Measurements from ENCODE around the gene SOCS6.

The SOCS6 gene

GRCh38 chr18:70292628-70293027 is 3.8 kb downstream of the SOCS6 start:
- TF ChIP-seq JUND (IDR thresholded peaks at IDR 0.05; ENCODE audit: low read depth) = no peak
- in situ Hi-C loops (cut with HindIII; ENCODE audit: low pct_unique_long_range_greater_than_20kb, low sequenced_read_pairs) = no loop called here
- DNase-seq (ENCODE audit: low read depth in 1 of 2, low spot score in 1 of 2) = no peak

DNA sequence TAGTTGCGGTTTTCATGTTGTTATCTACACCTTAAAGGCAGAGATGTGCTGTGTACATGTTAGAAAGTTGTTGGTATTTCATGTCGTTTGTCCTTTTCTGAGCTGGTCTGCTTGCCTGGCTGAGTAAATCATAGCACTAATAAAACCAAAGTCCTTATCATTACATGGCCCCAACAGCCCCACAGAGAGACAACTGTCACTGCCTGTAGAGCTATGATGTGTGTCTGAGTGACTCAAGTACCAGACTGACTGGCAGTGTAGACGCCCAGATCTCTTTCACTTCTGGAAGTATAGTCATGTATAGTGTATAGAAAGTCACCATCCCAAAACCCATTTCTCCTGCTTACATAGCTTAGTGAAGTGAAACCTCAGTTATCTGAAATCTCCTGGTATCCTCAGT is 4.3 kb downstream of the SOCS6 start:
- in situ Hi-C loops (cut with HindIII; ENCODE audit: low pct_unique_long_range_greater_than_20kb, low sequenced_read_pairs) = no loop called here
- DNase-seq (ENCODE audit: low read depth in 1 of 2, low spot score in 1 of 2) = no peak
- no peak for TF ChIP-seq JUND (IDR thresholded peaks at IDR 0.05; ENCODE audit: low read depth)

DNA sequence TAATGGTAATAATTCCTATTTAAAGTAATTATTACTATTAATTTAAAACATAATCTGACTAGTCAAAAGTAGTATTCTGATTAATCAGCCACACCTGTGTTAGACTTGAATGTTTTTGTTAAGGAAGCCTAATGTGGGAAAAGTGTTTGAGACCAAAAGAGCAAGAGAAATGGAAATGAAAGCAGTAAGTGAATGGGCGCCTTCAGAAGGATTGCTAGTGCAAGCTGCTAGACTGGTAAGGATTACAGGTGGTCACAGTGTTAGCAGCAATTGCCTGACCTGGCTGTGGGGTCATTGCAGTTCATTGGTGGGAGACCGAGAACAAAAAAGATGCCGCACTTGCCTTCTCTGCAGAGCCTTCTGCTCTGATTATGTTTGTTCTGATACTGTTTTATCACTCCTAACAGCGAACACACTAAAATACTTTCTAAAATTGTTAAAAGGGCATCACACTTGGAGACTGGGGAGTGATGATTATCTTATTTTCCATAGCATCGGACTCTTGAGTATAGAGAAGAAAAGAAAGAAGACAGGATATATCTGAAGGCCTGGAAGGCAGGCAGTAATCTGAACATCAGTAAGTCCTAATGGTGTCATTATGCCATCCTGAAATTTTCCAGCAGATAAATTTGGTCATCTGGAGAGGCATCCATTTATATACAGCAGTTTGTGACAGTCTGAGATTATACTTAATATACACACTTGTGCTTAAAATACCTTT is 5.8 kb downstream of the SOCS6 start:
- TF ChIP-seq JUND (IDR thresholded peaks at IDR 0.05; ENCODE audit: low read depth) = no peak
- DNase-seq (ENCODE audit: low read depth in 1 of 2, low spot score in 1 of 2) = no peak
- in situ Hi-C loops (cut with HindIII; ENCODE audit: low pct_unique_long_range_greater_than_20kb, low sequenced_read_pairs) = no loop called here

GRCh38 chr18:70295192-70296188 is 6.6 kb downstream of the SOCS6 start:
- in situ Hi-C loops (cut with HindIII; ENCODE audit: low pct_unique_long_range_greater_than_20kb, low sequenced_read_pairs) = no loop called here
- DNase-seq (ENCODE audit: low read depth in 1 of 2, low spot score in 1 of 2) = no peak
- no peak for TF ChIP-seq JUND (IDR thresholded peaks at IDR 0.05; ENCODE audit: low read depth)

DNA sequence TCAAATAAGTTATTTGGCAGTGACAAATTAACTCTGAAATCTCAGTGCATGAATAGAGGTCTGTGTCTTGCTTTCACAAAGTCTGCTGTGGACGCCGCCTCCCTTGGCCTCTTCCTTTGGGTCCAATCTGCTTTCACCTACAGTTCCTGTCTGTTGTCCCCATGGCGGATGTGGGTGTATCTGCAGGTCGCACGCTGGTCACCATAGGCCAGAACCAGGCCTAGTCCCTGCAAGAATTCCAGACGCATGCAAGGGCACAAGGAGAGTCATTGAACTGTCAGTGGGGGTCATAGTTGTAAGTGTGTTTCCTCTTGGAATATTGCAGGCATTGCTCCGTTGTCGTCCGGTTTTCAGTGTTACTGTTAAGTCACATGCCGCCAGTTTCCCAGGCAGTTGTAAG is 7.4 kb downstream of the SOCS6 start:
- in situ Hi-C loops (cut with HindIII; ENCODE audit: low pct_unique_long_range_greater_than_20kb, low sequenced_read_pairs) = no loop called here
- TF ChIP-seq JUND (IDR thresholded peaks at IDR 0.05; ENCODE audit: low read depth) = no peak
- no peak for DNase-seq (ENCODE audit: low read depth in 1 of 2, low spot score in 1 of 2)

GRCh38 chr18:70296781-70297180 is 7.9 kb downstream of the SOCS6 start:
- in situ Hi-C loops (cut with HindIII; ENCODE audit: low pct_unique_long_range_greater_than_20kb, low sequenced_read_pairs) = no loop called here
- no peak for TF ChIP-seq JUND (IDR thresholded peaks at IDR 0.05; ENCODE audit: low read depth)
- DNase-seq (ENCODE audit: low read depth in 1 of 2, low spot score in 1 of 2) = no peak

GRCh38 chr18:70299393-70299792 is 10.5 kb downstream of the SOCS6 start:
- no peak for DNase-seq (ENCODE audit: low read depth in 1 of 2, low spot score in 1 of 2)
- in situ Hi-C loops (cut with HindIII; ENCODE audit: low pct_unique_long_range_greater_than_20kb, low sequenced_read_pairs) = no loop called here
- TF ChIP-seq JUND (IDR thresholded peaks at IDR 0.05; ENCODE audit: low read depth) = no peak

- no peak for TF ChIP-seq JUND (IDR thresholded peaks at IDR 0.05; ENCODE audit: low read depth)
- in situ Hi-C loops (cut with HindIII; ENCODE audit: low pct_unique_long_range_greater_than_20kb, low sequenced_read_pairs) = no loop called here
- no peak for DNase-seq (ENCODE audit: low read depth in 1 of 2, low spot score in 1 of 2)
These were observed 12.8 kb downstream of the SOCS6 start for GRCh38 chr18:70301667-70302066.

DNA sequence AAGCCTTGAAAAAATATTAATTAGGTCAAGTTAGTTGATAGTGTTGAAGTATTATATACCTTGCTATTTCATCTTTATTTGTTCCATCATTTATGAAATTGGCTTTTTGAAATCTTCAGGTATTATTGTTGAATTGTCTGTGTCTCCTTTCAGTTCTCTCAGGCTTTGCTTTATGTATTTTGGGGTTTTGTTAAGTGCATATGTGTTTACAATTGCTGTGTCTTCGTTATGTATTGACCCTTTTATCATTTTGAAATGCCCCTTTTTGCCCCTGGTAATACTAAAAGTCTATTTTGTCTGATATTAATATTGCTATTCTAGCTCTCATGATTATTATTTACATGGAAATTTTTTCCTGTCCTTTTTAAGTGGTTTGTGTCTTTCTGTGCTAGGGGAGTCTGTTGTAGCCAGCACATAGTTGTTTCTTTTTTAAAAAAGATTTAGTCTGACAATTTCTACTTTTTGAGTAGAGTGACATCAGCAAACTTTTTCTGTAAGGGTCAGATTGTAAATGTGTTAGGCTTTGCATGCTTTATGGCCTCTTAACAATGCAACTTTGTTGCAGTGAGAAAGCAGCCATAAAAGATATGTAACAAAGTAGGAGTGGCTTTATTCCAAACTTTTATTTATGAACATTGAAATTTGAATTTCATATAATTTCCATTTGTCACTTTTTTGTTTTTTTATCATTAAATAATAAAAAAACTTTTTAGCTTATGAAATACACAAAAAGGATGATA is 19.9 kb downstream of the SOCS6 start:
- TF ChIP-seq JUND (IDR thresholded peaks at IDR 0.05; ENCODE audit: low read depth) = no peak
- in situ Hi-C loops (cut with HindIII; ENCODE audit: low pct_unique_long_range_greater_than_20kb, low sequenced_read_pairs) = no loop called here
- DNase-seq (ENCODE audit: low read depth in 1 of 2, low spot score in 1 of 2) = no peak

DNA sequence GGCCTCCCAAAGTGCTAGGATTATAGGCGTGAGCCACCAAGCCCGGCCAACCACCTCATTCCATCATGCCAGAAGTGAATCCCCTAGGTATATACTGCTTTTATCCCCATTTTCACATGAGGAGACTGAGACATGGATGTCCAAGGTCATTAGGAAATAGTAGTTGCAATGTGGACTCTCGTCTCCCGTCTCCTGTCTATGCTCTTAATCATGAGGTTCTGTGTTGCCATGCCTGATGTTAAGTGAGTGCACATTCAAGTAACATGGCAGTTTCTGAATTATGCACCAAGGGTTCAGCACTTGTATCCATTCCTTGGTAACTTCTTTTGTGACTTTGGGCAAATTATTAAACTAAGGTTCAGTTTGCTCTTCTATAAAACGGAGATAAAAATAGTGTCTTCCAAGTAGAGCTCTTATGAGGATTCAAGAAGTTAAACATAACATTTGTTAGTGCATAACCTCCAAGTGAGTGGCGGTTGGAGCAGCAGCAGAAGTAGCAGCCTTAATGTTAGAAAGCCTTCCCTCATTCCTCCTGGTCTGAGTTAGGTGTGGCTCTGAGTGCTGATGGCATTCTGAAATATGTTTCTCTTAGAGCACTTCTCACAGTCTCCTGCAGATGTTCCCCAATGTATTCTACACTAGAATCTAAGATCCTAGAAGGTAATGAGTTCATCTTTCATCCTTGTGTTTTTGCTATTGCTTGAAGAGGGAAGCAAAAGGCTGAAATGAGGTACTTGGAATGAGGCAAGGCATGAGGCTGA is 21.9 kb downstream of the SOCS6 start:
- no peak for TF ChIP-seq JUND (IDR thresholded peaks at IDR 0.05; ENCODE audit: low read depth)
- in situ Hi-C loops (cut with HindIII; ENCODE audit: low pct_unique_long_range_greater_than_20kb, low sequenced_read_pairs) = no loop called here
- peak in 1 of 2 experiments; percentile 15 for DNase-seq (ENCODE audit: low read depth in 1 of 2, low spot score in 1 of 2)

GRCh38 chr18:70311726-70312125 is 22.9 kb downstream of the SOCS6 start:
- no peak for DNase-seq (ENCODE audit: low read depth in 1 of 2, low spot score in 1 of 2)
- in situ Hi-C loops (cut with HindIII; ENCODE audit: low pct_unique_long_range_greater_than_20kb, low sequenced_read_pairs) = no loop called here
- TF ChIP-seq JUND (IDR thresholded peaks at IDR 0.05; ENCODE audit: low read depth) = no peak

- no peak for DNase-seq (ENCODE audit: low read depth in 1 of 2, low spot score in 1 of 2)
- in situ Hi-C loops (cut with HindIII; ENCODE audit: low pct_unique_long_range_greater_than_20kb, low sequenced_read_pairs) = no loop called here
- no peak for TF ChIP-seq JUND (IDR thresholded peaks at IDR 0.05; ENCODE audit: low read depth)
These were observed 24.8 kb downstream of the SOCS6 start for GRCh38 chr18:70313640-70314039.

Data from T47D (cell line).